Measurements from ENCODE around the gene IMMP2L.
"Not testable (repeated sequence)": the region's sequence is repeated elsewhere in the genome, so short reads cannot be mapped to it uniquely, and the experiment has no call there.

Gene IMMP2L

GRCh38 chr7:111251365-111251764 is 310.9 kb downstream of the IMMP2L start:
- not testable (repeated sequence) for DNase-seq

- DNase-seq = not testable (repeated sequence)
These were observed 312.5 kb downstream of the IMMP2L start for GRCh38 chr7:111249807-111250206.

GRCh38 chr7:111242141-111242755 is 320.0 kb downstream of the IMMP2L start:
- no peak for DNase-seq

GRCh38 chr7:111240371-111240770 is 321.9 kb downstream of the IMMP2L start:
- DNase-seq = no peak

GRCh38 chr7:111239437-111239836 is 322.9 kb downstream of the IMMP2L start:
- no peak for DNase-seq

GRCh38 chr7:111238886-111239285 is 323.4 kb downstream of the IMMP2L start:
- DNase-seq = no peak

- DNase-seq = no peak
These were observed 326.6 kb downstream of the IMMP2L start for GRCh38 chr7:111235709-111236108.

- peak; percentile 76 for DNase-seq
These were observed 329.8 kb downstream of the IMMP2L start for GRCh38 chr7:111232249-111233084.

GRCh38 chr7:111229916-111230315 is 332.4 kb downstream of the IMMP2L start:
- DNase-seq = peak; percentile 53

- no peak for DNase-seq
These were observed 333.0 kb downstream of the IMMP2L start for GRCh38 chr7:111229181-111229740.

- DNase-seq = no peak
These were observed 333.9 kb downstream of the IMMP2L start for GRCh38 chr7:111228437-111228836.

GRCh38 chr7:111226800-111227199 is 335.5 kb downstream of the IMMP2L start:
- no peak for DNase-seq

GRCh38 chr7:111224354-111225231 is 337.7 kb downstream of the IMMP2L start:
- DNase-seq = no peak

GRCh38 chr7:111223802-111224253 is 338.5 kb downstream of the IMMP2L start:
- DNase-seq = no peak

- DNase-seq = no peak
These were observed 346.7 kb downstream of the IMMP2L start for GRCh38 chr7:111215550-111215949.

GRCh38 chr7:111212857-111213523 is 349.3 kb downstream of the IMMP2L start:
- DNase-seq = no peak

GRCh38 chr7:111210996-111211395 is 351.3 kb downstream of the IMMP2L start:
- peak; percentile 68 for DNase-seq

GRCh38 chr7:111210043-111210442 is 352.2 kb downstream of the IMMP2L start:
- no peak for DNase-seq

- DNase-seq = no peak
These were observed 357.0 kb downstream of the IMMP2L start for GRCh38 chr7:111205251-111205650.

- DNase-seq = no peak
These were observed 360.0 kb downstream of the IMMP2L start for GRCh38 chr7:111202321-111202720.

GRCh38 chr7:111199643-111200042 is 362.6 kb downstream of the IMMP2L start:
- no peak for DNase-seq

GRCh38 chr7:111198255-111198654 is 364.0 kb downstream of the IMMP2L start:
- DNase-seq = peak; percentile 96

Data from EL (cell line).